Esophagus muscularis mucosa (tissue), 4 donors: Measurements from ENCODE around the gene TFAM. TPM values are rescaled to one million over a fixed set of nuclear protein-coding genes. Genes with fewer than 3 reads are reported as not detected.
A peak's percentile ranks its signal among the peaks of the same experiment; 100 is the strongest.

Source experiments
- DNase-seq: peaks from one replicate; pipeline ENCODE4 v3.0.0-alpha.2; 2017; ENCODE audit errors: extremely low spot score
- H3K27ac ChIP-seq, 4 donors: fragments of 200-600 bp; sonication (generic); replicated peaks in 1 of 4; 1 replicate in 3 of 4; 2 replicates in 1 of 4; pipeline ENCODE4 v1.5.1; 2016 to 2019; ENCODE audit warnings: mild to moderate bottlenecking in 1 of 4
- H3K27me3 ChIP-seq, 4 donors: fragments of 200-600 bp; sonication (generic); one replicate each; pipeline versions ENCODE4 v1.5.1 to v1.6.0; 2016 to 2019
- H3K36me3 ChIP-seq, 4 donors: fragments of 200-600 bp; sonication (generic); one replicate each; pipeline ENCODE4 v1.5.1; 2016 to 2019
- H3K4me1 ChIP-seq, 4 donors: fragments of 200-600 bp; sonication (generic); one replicate each; pipeline ENCODE4 v1.5.1; 2016 to 2019
- H3K4me3 ChIP-seq, 4 donors: fragments of 200-600 bp; sonication (generic); 1 replicate in 2 of 4; 2 replicates in 2 of 4; pipeline ENCODE4 v1.5.1; 2016 to 2019; ENCODE audit warnings: mild to moderate bottlenecking in 4 of 4, moderate library complexity in 1 of 4
- H3K9me3 ChIP-seq, 4 donors: fragments of 200-600 bp; sonication (generic); 1 replicate in 3 of 4; 2 replicates in 1 of 4; pipeline ENCODE4 v1.5.1; 2016 to 2019
- EP300 ChIP-seq: sonication (generic); formaldehyde crosslinking; IDR thresholded peaks from one replicate; pipeline ENCODE4 v1.6.1; 2017; ENCODE audit warnings: antibody characterized with exemption
- POLR2A ChIP-seq: fragments of 450-650 bp; IDR thresholded peaks from one replicate; pipeline ENCODE4 v1.6.1; 2017; ENCODE audit warnings: antibody characterized with exemption, moderate library complexity, mild to moderate bottlenecking, low read depth
- POLR2AphosphoS5 ChIP-seq, 2 donors: sonication (generic); formaldehyde crosslinking; IDR thresholded peaks; one replicate each; pipeline ENCODE4 v1.6.1; 2017; ENCODE audit warnings: antibody characterized with exemption in 2 of 2
- WGBS: methylation state at CpG from one replicate; pipeline ENCODE4 v1.1.5; 2018; 5-methylcytosine and 5-hydroxymethylcytosine counted together
- intact Hi-C: fragments of 100-400 bp; cut with DNase I; formaldehyde crosslinking; loops from one replicate; pipeline ENCODE4 v1.15.1; 2023
- total RNA-seq, 4 donors: library from RNA; depleted of rRNA; stranded (reverse); fragments of >200 nt; gene quantifications; one replicate each; pipeline versions ENCODE4 v1.1.0 to v1.2.1, GENCODE V29; 2016
- TF ChIP-seq, protein P1 (sequence below), 3 experiments: fragments of 200-600 bp in 2 of 3; fragments of 450-650 bp in 1 of 3; sonication (generic) in 2 of 3; IDR thresholded peaks; one replicate each; pipeline ENCODE4 v1.5.1; 2017 to 2019; ENCODE audit warnings: antibody characterized with exemption in 3 of 3, mild to moderate bottlenecking in 2 of 3, moderate library complexity in 1 of 3

TFAM gene
- total RNA-seq, 4 donors from 2014 or later, result 15.4 to 24.3 (median 19.5) TPM

DNA sequence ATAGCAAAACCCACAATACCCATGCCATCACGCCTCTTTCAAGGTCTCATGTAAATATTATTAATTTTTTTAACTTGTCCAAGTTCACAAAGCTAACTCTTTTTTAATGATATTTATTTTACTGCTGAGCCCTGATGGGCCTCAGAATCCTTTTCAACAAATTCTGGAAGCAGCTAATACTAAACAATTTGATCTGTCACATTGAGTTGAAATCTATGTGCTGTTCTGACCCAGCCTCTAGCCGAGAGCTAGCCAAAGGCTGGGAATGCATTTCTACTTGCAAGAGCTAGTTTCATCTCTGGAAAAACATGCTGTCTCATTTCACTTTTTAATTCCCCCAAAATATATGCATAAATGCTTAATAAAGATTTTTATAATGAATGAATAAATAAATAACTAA, 47.9 kb downstream of the TFAM start:
- Histone ChIP-seq H3K9me3 (no peaks in the 10 kb centered on the region), H3K27me3 (no peaks in the 10 kb centered on the region), H3K4me3 (no peak overlapping the region), H3K36me3 (no peaks in the 10 kb centered on the region), H3K4me1 (peaks cover 0 to 41% (median 36%) of the 10 kb centered on the region in 4 donors), H3K27ac (no peak overlapping the region)
- intact Hi-C loops, result loop anchor here (10.0 kb wide), 1 partner anchor 82 kb away; the partner anchor contains the start of gene BICC1
- 40% methylated on average over 2 of the region's 2 CpGs for WGBS
- TF ChIP-seq, protein P1, sequence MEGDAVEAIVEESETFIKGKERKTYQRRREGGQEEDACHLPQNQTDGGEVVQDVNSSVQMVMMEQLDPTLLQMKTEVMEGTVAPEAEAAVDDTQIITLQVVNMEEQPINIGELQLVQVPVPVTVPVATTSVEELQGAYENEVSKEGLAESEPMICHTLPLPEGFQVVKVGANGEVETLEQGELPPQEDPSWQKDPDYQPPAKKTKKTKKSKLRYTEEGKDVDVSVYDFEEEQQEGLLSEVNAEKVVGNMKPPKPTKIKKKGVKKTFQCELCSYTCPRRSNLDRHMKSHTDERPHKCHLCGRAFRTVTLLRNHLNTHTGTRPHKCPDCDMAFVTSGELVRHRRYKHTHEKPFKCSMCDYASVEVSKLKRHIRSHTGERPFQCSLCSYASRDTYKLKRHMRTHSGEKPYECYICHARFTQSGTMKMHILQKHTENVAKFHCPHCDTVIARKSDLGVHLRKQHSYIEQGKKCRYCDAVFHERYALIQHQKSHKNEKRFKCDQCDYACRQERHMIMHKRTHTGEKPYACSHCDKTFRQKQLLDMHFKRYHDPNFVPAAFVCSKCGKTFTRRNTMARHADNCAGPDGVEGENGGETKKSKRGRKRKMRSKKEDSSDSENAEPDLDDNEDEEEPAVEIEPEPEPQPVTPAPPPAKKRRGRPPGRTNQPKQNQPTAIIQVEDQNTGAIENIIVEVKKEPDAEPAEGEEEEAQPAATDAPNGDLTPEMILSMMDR (IDR thresholded peaks at IDR 0.05), result no peak
- TF ChIP-seq POLR2AphosphoS5 (IDR thresholded peaks at IDR 0.05), result no peak
- no peak for TF ChIP-seq EP300
- no peak for TF ChIP-seq POLR2A
- no peak for DNase-seq

DNA sequence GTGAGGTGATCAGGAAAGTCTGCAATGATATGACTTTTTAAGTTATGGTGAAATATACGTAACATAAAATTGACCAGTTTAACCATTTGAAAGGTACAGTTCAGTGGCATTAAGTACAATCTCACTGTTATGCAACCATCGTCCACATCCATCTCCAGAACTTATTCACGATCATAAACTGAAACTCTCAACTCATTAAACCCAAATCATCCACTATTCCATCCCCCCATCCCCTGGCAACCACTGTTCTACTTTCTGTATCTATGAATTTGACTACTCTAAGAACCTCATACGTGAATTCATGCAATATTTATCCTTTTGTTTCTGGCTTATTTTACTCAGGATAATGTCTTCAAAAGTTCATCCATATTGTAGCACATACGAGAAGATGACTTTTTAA, 48.4 kb downstream of the TFAM start:
- no peak for DNase-seq
- Histone ChIP-seq H3K4me3 (no peak overlapping the region), H3K9me3 (no peaks in the 10 kb centered on the region), H3K36me3 (no peaks in the 10 kb centered on the region), H3K4me1 (peaks cover 0 to 46% (median 40%) of the 10 kb centered on the region in 4 donors), H3K27me3 (no peaks in the 10 kb centered on the region), H3K27ac (no peak overlapping the region)
- intact Hi-C loops, result loop anchor here (10.0 kb wide), 1 partner anchor 81 kb away; the partner anchor contains the start of gene BICC1
- no peak for TF ChIP-seq POLR2A
- TF ChIP-seq, protein P1 (IDR thresholded peaks at IDR 0.05), result no peak
- no peak for TF ChIP-seq EP300
- no peak for TF ChIP-seq POLR2AphosphoS5 (IDR thresholded peaks at IDR 0.05)
- 74% methylated on average over 5 of the region's 5 CpGs for WGBS

DNA sequence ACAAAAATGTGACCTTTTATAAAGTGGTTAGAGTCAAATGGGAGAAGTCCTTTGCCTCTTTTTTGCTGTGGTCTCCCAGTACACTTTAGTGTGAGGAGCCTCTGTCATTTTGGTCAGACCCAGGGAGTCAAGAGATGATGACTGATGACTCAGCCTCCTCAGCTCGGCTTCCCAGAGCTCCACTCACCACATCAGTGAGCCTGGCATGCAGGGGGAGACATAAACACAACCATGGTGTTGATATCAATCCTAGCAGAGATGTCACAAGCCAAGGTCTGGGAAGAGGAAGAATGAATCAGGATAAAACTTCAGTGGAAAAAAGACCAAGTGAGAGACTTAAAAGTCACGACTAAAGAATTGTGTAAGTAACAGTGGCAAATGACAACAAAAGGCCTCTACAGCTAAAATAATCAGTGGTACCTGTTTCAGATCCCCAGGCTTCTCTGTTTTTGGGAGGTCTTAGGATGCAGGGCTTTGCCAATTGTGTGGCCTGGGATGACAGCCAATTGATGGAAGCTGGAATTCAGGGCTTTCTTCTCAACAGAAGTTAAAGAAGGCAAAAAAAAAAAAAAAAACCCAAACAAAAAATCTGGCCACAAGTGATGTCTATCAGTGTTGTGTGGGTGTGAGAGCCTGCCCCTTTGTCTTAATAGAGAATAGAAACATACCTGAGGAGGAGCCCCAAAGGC, 50.2 kb downstream of the TFAM start:
- H3K27me3 ChIP-seq, result no peaks in the 10 kb centered on the region
- no peak overlapping the region for H3K4me3 ChIP-seq
- TF ChIP-seq POLR2A (no peak), EP300 (no peak), POLR2AphosphoS5 (IDR thresholded peaks at IDR 0.05) (no peak)
- TF ChIP-seq, protein P1 (IDR thresholded peaks at IDR 0.05), result no peak

DNA sequence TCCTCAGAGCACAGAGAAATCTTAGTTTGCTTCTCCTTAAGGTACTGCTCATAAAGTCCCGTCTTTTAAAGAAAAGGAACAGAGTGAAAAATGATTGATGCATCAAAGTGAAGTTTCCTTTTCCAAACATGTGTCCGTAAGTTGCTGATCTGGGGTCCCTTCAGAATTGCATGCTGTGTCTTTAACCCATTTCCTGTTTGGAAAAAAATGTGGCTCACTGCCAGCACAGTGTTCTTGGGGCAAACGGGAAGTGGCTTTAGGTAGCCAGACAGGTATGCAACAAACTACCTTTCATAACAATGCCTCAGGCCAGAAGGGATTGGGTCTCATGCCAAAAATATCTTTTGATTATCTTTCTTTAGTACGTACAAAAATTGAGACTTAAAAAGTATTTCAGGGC, 50.9 kb downstream of the TFAM start:
- peaks cover 0 to 6% (median 0%) of the 10 kb centered on the region in 4 donors for H3K9me3 ChIP-seq
- no peaks in the 10 kb centered on the region for H3K27me3 ChIP-seq
- H3K4me1 ChIP-seq, result peaks cover 0 to 54% (median 45%) of the 10 kb centered on the region in 4 donors
- H3K36me3 ChIP-seq, result no peaks in the 10 kb centered on the region
- H3K27ac ChIP-seq, result no peak overlapping the region
- no peak for DNase-seq
- intact Hi-C loops, result loop anchor here (10.0 kb wide), 1 partner anchor 79 kb away; the partner anchor contains the start of gene BICC1
- no peak overlapping the region for H3K4me3 ChIP-seq
- no peak for TF ChIP-seq POLR2A
- WGBS, result 39% methylated on average over 4 of the region's 4 CpGs

More for the DNA sequence above, 50.2 kb downstream of the TFAM start:
- H3K36me3 ChIP-seq, result no peaks in the 10 kb centered on the region
- peaks cover 0 to 6% (median 0%) of the 10 kb centered on the region in 4 donors for H3K9me3 ChIP-seq
- H3K27ac ChIP-seq, result peak overlapping the region in 1 of 4 donors; percentile 10
- whole genome bisulfite sequencing, result 8% methylated on average over 2 of the region's 2 CpGs
- DNase-seq, result no peak
- H3K4me1 ChIP-seq, result peaks cover 0 to 54% (median 45%) of the 10 kb centered on the region in 4 donors
- intact Hi-C loops, result loop anchor here (10.0 kb wide), 1 partner anchor 79 kb away; the partner anchor contains the start of gene BICC1

DNA sequence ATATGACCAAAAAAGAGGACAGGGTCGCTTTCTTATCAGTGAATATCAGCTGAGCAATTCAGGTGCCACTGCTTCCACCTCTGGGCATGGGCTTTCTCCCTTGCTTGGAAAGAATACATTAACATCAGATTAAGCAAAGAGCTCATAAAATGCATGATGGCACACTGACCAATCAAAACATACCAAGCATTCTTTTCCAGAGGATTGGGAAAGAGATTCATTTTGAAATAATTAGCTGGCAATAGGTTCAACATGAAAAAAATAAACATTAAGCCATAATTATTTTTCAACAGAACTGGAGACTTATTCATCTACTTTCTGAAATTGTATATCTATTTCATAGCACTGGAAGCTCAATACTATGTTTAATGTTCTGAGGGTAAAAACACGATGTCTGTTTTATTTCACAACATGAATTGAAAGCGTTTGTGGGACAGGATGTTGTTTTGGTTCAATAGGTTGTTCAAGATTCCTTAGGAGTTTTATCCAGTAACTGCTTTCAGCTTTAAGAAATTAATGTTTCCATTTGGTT, 53.2 kb downstream of the TFAM start:
- WGBS, result 46% methylated on average over 3 of the region's 3 CpGs
- Histone ChIP-seq H3K36me3 (no peaks in the 10 kb centered on the region), H3K9me3 (peaks cover 0 to 6% (median 0%) of the 10 kb centered on the region in 4 donors), H3K4me3 (no peak overlapping the region), H3K27ac (peak overlapping the region in 1 of 4 donors; percentile 14), H3K4me1 (peaks cover 0 to 35% (median 28%) of the 10 kb centered on the region in 4 donors), H3K27me3 (no peaks in the 10 kb centered on the region)
- no peak for DNase-seq
- TF ChIP-seq POLR2AphosphoS5 (IDR thresholded peaks at IDR 0.05) (no peak), EP300 (no peak), POLR2A (no peak)
- TF ChIP-seq, protein P1 (IDR thresholded peaks at IDR 0.05), result no peak
- intact Hi-C loops, result loop anchor here (10.0 kb wide), 1 partner anchor 76 kb away; the partner anchor contains the start of gene BICC1
